ENCODE data around the gene MBOAT1.

GRCh38 chr6:20156824-20157223, 55.4 kb downstream of the MBOAT1 start:
- TF ChIP-seq RAD21 (IDR thresholded peaks at IDR 0.05; ENCODE audit: low read depth) (no peak), CEBPB (IDR thresholded peaks at IDR 0.05) (no peak), MAX (IDR thresholded peaks at IDR 0.05) (no peak), REST (IDR thresholded peaks at IDR 0.05; ENCODE audit: low read depth) (no peak), FOXM1 (IDR thresholded peaks at IDR 0.05; ENCODE audit: borderline replicate concordance, low read depth) (no peak), TAF1 (IDR thresholded peaks at IDR 0.05; ENCODE audit: low read depth) (no peak), ZBTB7A (IDR thresholded peaks at IDR 0.05; ENCODE audit: low read depth) (no peak), CREB1 (IDR thresholded peaks at IDR 0.05; ENCODE audit: low read depth) (no peak), EGR1 (IDR thresholded peaks at IDR 0.05) (no peak), YY1 (IDR thresholded peaks at IDR 0.05; ENCODE audit: low read depth) (no peak), TEAD4 (IDR thresholded peaks at IDR 0.05) (no peak), EP300 (IDR thresholded peaks at IDR 0.05; ENCODE audit: borderline replicate concordance) (no peak), TCF12 (IDR thresholded peaks at IDR 0.05; ENCODE audit: low read depth) (no peak), USF1 (IDR thresholded peaks at IDR 0.05) (no peak)
